HEK293 (cell line): Measurements from ENCODE around the gene CTIF.

Experiments used
- CTCF ChIP-seq: fragments of 450-650 bp; formaldehyde crosslinking; IDR thresholded peaks from 2 replicates; pipeline ENCODE4 v1.5.1; 2016; ENCODE audit warnings: missing biosample characterization, missing genetic modification characterization
- SCRT1 ChIP-seq: fragments of 450-650 bp; formaldehyde crosslinking; IDR thresholded peaks from 2 replicates; pipeline ENCODE4 v1.5.1; 2016; ENCODE audit warnings: missing biosample characterization, missing genetic modification characterization, borderline replicate concordance
- YY1 ChIP-seq: fragments of 450-650 bp; formaldehyde crosslinking; IDR thresholded peaks from 2 replicates; pipeline ENCODE4 v1.5.1; 2018; ENCODE audit warnings: missing biosample characterization, missing genetic modification characterization
- ZBTB26 ChIP-seq: fragments of 450-650 bp; formaldehyde crosslinking; optimal IDR thresholded peaks from 2 replicates; pipeline ENCODE3; 2016; ENCODE audit warnings: missing biosample characterization, mild to moderate bottlenecking, missing genetic modification characterization
- ZNF133 ChIP-seq: fragments of 450-650 bp; formaldehyde crosslinking; IDR thresholded peaks from 2 replicates; pipeline ENCODE4 v1.5.1; 2016; ENCODE audit warnings: missing biosample characterization, missing genetic modification characterization
- ZNF23 ChIP-seq: fragments of 450-650 bp; formaldehyde crosslinking; IDR thresholded peaks from 2 replicates; pipeline ENCODE4 v1.5.1; 2016; ENCODE audit warnings: missing biosample characterization, missing genetic modification characterization, borderline replicate concordance
- ZNF426 ChIP-seq: fragments of 450-650 bp; formaldehyde crosslinking; IDR thresholded peaks from 2 replicates; pipeline ENCODE4 v1.5.1; 2017; ENCODE audit warnings: missing biosample characterization, missing genetic modification characterization, mild to moderate bottlenecking, inconsistent platforms, moderate library complexity
- ZNF510 ChIP-seq: fragments of 450-650 bp; formaldehyde crosslinking; IDR thresholded peaks from 2 replicates; pipeline ENCODE4 v1.5.1; 2018; ENCODE audit warnings: mild to moderate bottlenecking, missing genetic modification characterization, missing biosample characterization; ENCODE audit not compliant: insufficient replicate concordance

- no peak for TF ChIP-seq CTCF
- TF ChIP-seq YY1 (tag by site-specific recombination) = no peak
- TF ChIP-seq ZNF426 (tag by site-specific recombination) = no peak
- TF ChIP-seq ZBTB26 (tag by site-specific recombination) = no peak
- no peak for TF ChIP-seq SCRT1 (tag by site-specific recombination)
- TF ChIP-seq ZNF510 (tag by site-specific recombination) = no peak
- TF ChIP-seq ZNF133 (tag by site-specific recombination) = no peak
- TF ChIP-seq ZNF23 (tag by site-specific recombination) = no peak
Measured at GRCh38 chr18:48723016-48723415, 184.2 kb downstream of the CTIF start.
